CD4-positive, alpha-beta memory T cell (primary cell): ENCODE results near the gene FGF23. TPM values are rescaled to one million over a fixed set of nuclear protein-coding genes. Genes with fewer than 3 reads are reported as not detected.

Experiments used
- CTCF ChIA-PET: fragments of 350-600 bp; sonication (Branson Sonifier 250); formaldehyde crosslinking; loops from one replicate; lab custom pipeline; 2021; ENCODE audit warnings: inconsistent platforms; ENCODE audit not compliant: partially characterized antibody; lab: Charles Lee
- POLR2A ChIA-PET: fragments of 350-600 bp; sonication (Branson Sonifier 250); formaldehyde crosslinking; loops from one replicate; lab custom pipeline; 2021; ENCODE audit not compliant: partially characterized antibody; lab: Charles Lee
- DNase-seq, 5 donors: peaks; one replicate each; pipeline versions ENCODE4 v3.0.0 to v3.0.0-alpha.2; 2020 to 2022; ENCODE audit warnings: mixed read lengths in 1 of 5
- H3K27ac ChIP-seq: one replicate; pipeline ENCODE4 v1.7.0; 2013; ENCODE audit warnings: low read depth, low read length
- H3K27me3 ChIP-seq: 2 replicates; pipeline ENCODE4 v1.7.0; 2013; ENCODE audit warnings: mild to moderate bottlenecking, low read length, moderate library complexity; ENCODE audit not compliant: insufficient read depth
- H3K36me3 ChIP-seq: 2 replicates; pipeline ENCODE4 v1.7.0; 2013; ENCODE audit warnings: mild to moderate bottlenecking, low read length, moderate library complexity; ENCODE audit not compliant: insufficient read depth
- H3K4me1 ChIP-seq: 2 replicates; pipeline ENCODE4 v1.7.0; 2013; ENCODE audit warnings: mild to moderate bottlenecking, low read length, moderate library complexity; ENCODE audit not compliant: insufficient read depth
- H3K4me3 ChIP-seq, 2 donors: one replicate each; pipeline ENCODE4 v1.7.0; 2013; ENCODE audit warnings: low read length in 2 of 2, mild to moderate bottlenecking in 1 of 2
- H3K9me3 ChIP-seq, 2 donors: one replicate each; pipeline ENCODE4 v1.7.0; 2013; ENCODE audit warnings: low read length in 2 of 2, control low read depth in 1 of 2; ENCODE audit not compliant: control insufficient read depth in 1 of 2
- H3K27ac Mint-ChIP-seq, 7 donors: one replicate each; pipeline ENCODE4 v1.8.0; 2020 to 2021; ENCODE audit warnings: mixed read lengths in 7 of 7, mild to moderate bottlenecking in 6 of 7, inconsistent platforms in 3 of 7, moderate library complexity in 3 of 7
- H3K27me3 Mint-ChIP-seq, 2 donors: one replicate each; pipeline ENCODE4 v1.8.0; 2020 to 2021; ENCODE audit warnings: mixed read lengths in 2 of 2
- H3K36me3 Mint-ChIP-seq, 2 donors: one replicate each; pipeline ENCODE4 v1.8.0; 2020 to 2021; ENCODE audit warnings: mixed read lengths in 2 of 2, inconsistent platforms in 1 of 2, mild to moderate bottlenecking in 1 of 2
- H3K4me1 Mint-ChIP-seq, 4 donors: one replicate each; pipeline ENCODE4 v1.8.0; 2020 to 2021; ENCODE audit warnings: mixed read lengths in 4 of 4, mild to moderate bottlenecking in 1 of 4
- H3K4me3 Mint-ChIP-seq, 8 donors: one replicate each; pipeline ENCODE4 v1.8.0; 2020 to 2021; ENCODE audit warnings: mixed read lengths in 8 of 8, mild to moderate bottlenecking in 7 of 8, moderate library complexity in 6 of 8, inconsistent platforms in 3 of 8
- H3K9me3 Mint-ChIP-seq, 8 donors: one replicate each; pipeline ENCODE4 v1.8.0; 2020 to 2021; ENCODE audit warnings: mixed read lengths in 8 of 8, mild to moderate bottlenecking in 5 of 8, inconsistent platforms in 3 of 8, moderate library complexity in 1 of 8
- intact Hi-C: fragments of 100-400 bp; cut with micrococcal nuclease; formaldehyde crosslinking; loops from one replicate; pipeline ENCODE4 v1.15.1; 2023
- polyA plus RNA-seq, 2 donors: library from polyadenylated mRNA; unstranded; fragments of 300-500 nt; fragmentation: Illumina TruSeq; gene quantifications; one replicate each; pipeline ENCODE4 v1.2.3, GENCODE V29; 2021
- total RNA-seq, 2 experiments: library from RNA; stranded (reverse); gene quantifications; one replicate each; pipeline ENCODE4 v1.2.3, GENCODE V29; 2021

Gene FGF23
- total and polyA plus RNA-seq, 4 experiments from 2014 or later = not detected

- no peaks in the 10 kb centered on the region for H3K36me3 ChIP-seq
- H3K36me3 Mint-ChIP-seq = no peaks in the 10 kb centered on the region
Observed at GRCh38 chr12:4370265-4370664, 9.2 kb downstream of the FGF23 start.

GRCh38 chr12:4369548-4369947 lies 10.0 kb downstream of the FGF23 start:
- H3K36me3 Mint-ChIP-seq = no peaks in the 10 kb centered on the region
- H3K4me1 Mint-ChIP-seq = no peaks in the 10 kb centered on the region
- H3K9me3 Mint-ChIP-seq = peaks cover 0 to 2% (median 0%) of the 10 kb centered on the region in 8 donors
- no peak overlapping the region for H3K4me3 Mint-ChIP-seq
- Histone ChIP-seq H3K36me3 (no peaks in the 10 kb centered on the region), H3K27ac (no peak overlapping the region), H3K4me1 (no peaks in the 10 kb centered on the region), H3K4me3 (no peak overlapping the region), H3K9me3 (no peaks in the 10 kb centered on the region), H3K27me3 (no peaks in the 10 kb centered on the region)
- intact Hi-C loops = no loop called here
- CTCF ChIA-PET = interaction anchor here (1.2 kb wide), 1 partner anchor 392 kb away, joined by 3 read pairs; no protein-coding TSS in a partner anchor
- POLR2A ChIA-PET = no interaction called here
- no peak for DNase-seq
- peaks cover 15 to 21% of the 10 kb centered on the region in 2 donors for H3K27me3 Mint-ChIP-seq
- no peak overlapping the region for H3K27ac Mint-ChIP-seq

More at GRCh38 chr12:4370265-4370664, 9.2 kb downstream of the FGF23 start:
- H3K27me3 ChIP-seq = no peaks in the 10 kb centered on the region
- Mint-ChIP-seq H3K4me1 (no peaks in the 10 kb centered on the region), H3K4me3 (no peak overlapping the region), H3K27ac (no peak overlapping the region), H3K27me3 (peaks cover 17 to 24% of the 10 kb centered on the region in 2 donors), H3K9me3 (peaks cover 0 to 2% (median 0%) of the 10 kb centered on the region in 8 donors)
- intact Hi-C loops = no loop called here
- POLR2A ChIA-PET = no interaction called here
- no peak for DNase-seq
- H3K9me3 ChIP-seq = no peaks in the 10 kb centered on the region
- H3K27ac ChIP-seq = no peak overlapping the region
- CTCF ChIA-PET = no interaction called here
- no peak overlapping the region for H3K4me3 ChIP-seq
- H3K4me1 ChIP-seq = no peaks in the 10 kb centered on the region

- Histone ChIP-seq H3K4me3 (no peak overlapping the region), H3K27ac (no peak overlapping the region), H3K27me3 (no peaks in the 10 kb centered on the region), H3K4me1 (no peaks in the 10 kb centered on the region), H3K36me3 (no peaks in the 10 kb centered on the region), H3K9me3 (no peaks in the 10 kb centered on the region)
- H3K4me1 Mint-ChIP-seq = no peaks in the 10 kb centered on the region
- peaks cover 10 to 11% of the 10 kb centered on the region in 2 donors for H3K27me3 Mint-ChIP-seq
- H3K4me3 Mint-ChIP-seq = no peak overlapping the region
- POLR2A ChIA-PET = no interaction called here
- CTCF ChIA-PET = no interaction called here
- DNase-seq = no peak
- H3K9me3 Mint-ChIP-seq = no peaks in the 10 kb centered on the region
- H3K27ac Mint-ChIP-seq = no peak overlapping the region
- intact Hi-C loops = no loop called here
- no peaks in the 10 kb centered on the region for H3K36me3 Mint-ChIP-seq
Observed at GRCh38 chr12:4366090-4366489, 13.4 kb downstream of the FGF23 start.

- intact Hi-C loops = no loop called here
- peaks cover 17 to 24% of the 10 kb centered on the region in 2 donors for H3K36me3 Mint-ChIP-seq
- peak in 4 of 5 donors; percentile 5 to 40 (median 14) for DNase-seq
- H3K9me3 Mint-ChIP-seq = no peaks in the 10 kb centered on the region
- CTCF ChIA-PET = no interaction called here
- Histone ChIP-seq H3K27ac (no peak overlapping the region), H3K4me1 (no peaks in the 10 kb centered on the region), H3K27me3 (no peaks in the 10 kb centered on the region), H3K9me3 (no peaks in the 10 kb centered on the region), H3K4me3 (no peak overlapping the region), H3K36me3 (peaks cover 6% of the 10 kb centered on the region)
- no peaks in the 10 kb centered on the region for H3K27me3 Mint-ChIP-seq
- peak overlapping the region in 1 of 7 donors; percentile 13 for H3K27ac Mint-ChIP-seq
- H3K4me1 Mint-ChIP-seq = peaks cover 3 to 7% (median 4%) of the 10 kb centered on the region in 4 donors
- POLR2A ChIA-PET = no interaction called here
- no peak overlapping the region for H3K4me3 Mint-ChIP-seq
Observed at GRCh38 chr12:4356041-4356327, 23.5 kb downstream of the FGF23 start.

- H3K27ac Mint-ChIP-seq = peak overlapping the region in 1 of 7 donors; percentile 13
- ChIA-PET POLR2A (no interaction called here), CTCF (interaction anchor here (0.6 kb wide), 1 partner anchor 247 kb away, joined by 3 read pairs; no protein-coding TSS in a partner anchor)
- Histone ChIP-seq H3K9me3 (no peaks in the 10 kb centered on the region), H3K27me3 (no peaks in the 10 kb centered on the region), H3K4me1 (no peaks in the 10 kb centered on the region), H3K4me3 (no peak overlapping the region), H3K36me3 (peaks cover 6% of the 10 kb centered on the region), H3K27ac (no peak overlapping the region)
- DNase-seq = no peak
- no peaks in the 10 kb centered on the region for H3K27me3 Mint-ChIP-seq
- H3K36me3 Mint-ChIP-seq = peaks cover 21 to 28% of the 10 kb centered on the region in 2 donors
- H3K4me3 Mint-ChIP-seq = no peak overlapping the region
- H3K4me1 Mint-ChIP-seq = peaks cover 3 to 7% (median 4%) of the 10 kb centered on the region in 4 donors
- H3K9me3 Mint-ChIP-seq = no peaks in the 10 kb centered on the region
- intact Hi-C loops = no loop called here
Observed at GRCh38 chr12:4355156-4356040, 24.1 kb downstream of the FGF23 start.

- POLR2A ChIA-PET = no interaction called here
- intact Hi-C loops = loop anchor here (1.0 to 2.0 kb wide), 2 partner anchors 174 to 295 kb away; partner anchors contain the start of genes AKAP3 and NDUFA9
Observed at GRCh38 chr12:4353785-4354208, 25.7 kb downstream of the FGF23 start.

GRCh38 chr12:4346931-4347330 lies 32.6 kb downstream of the FGF23 start:
- Histone ChIP-seq H3K36me3 (no peaks in the 10 kb centered on the region), H3K4me1 (no peaks in the 10 kb centered on the region), H3K27me3 (no peaks in the 10 kb centered on the region), H3K4me3 (no peak overlapping the region), H3K27ac (no peak overlapping the region), H3K9me3 (no peaks in the 10 kb centered on the region)
- H3K9me3 Mint-ChIP-seq = peaks cover 0 to 4% (median 0%) of the 10 kb centered on the region in 8 donors
- no peak overlapping the region for H3K4me3 Mint-ChIP-seq
- intact Hi-C loops = no loop called here
- H3K4me1 Mint-ChIP-seq = peaks cover 0 to 2% (median 0%) of the 10 kb centered on the region in 4 donors
- no peak for DNase-seq
- peak overlapping the region in 2 of 7 donors; percentile 3 to 30 for H3K27ac Mint-ChIP-seq
- CTCF ChIA-PET = no interaction called here
- peaks cover 39 to 45% of the 10 kb centered on the region in 2 donors for H3K36me3 Mint-ChIP-seq
- POLR2A ChIA-PET = no interaction called here
- H3K27me3 Mint-ChIP-seq = no peaks in the 10 kb centered on the region

More at GRCh38 chr12:4353785-4354208, 25.7 kb downstream of the FGF23 start:
- CTCF ChIA-PET = interaction anchor here (0.9 to 1.7 kb wide), 3 partner anchors 174 to 1053 kb away, joined by 3 to 9 read pairs (median 3); no protein-coding TSS in a partner anchor
- no peaks in the 10 kb centered on the region for H3K27me3 Mint-ChIP-seq
- Histone ChIP-seq H3K4me1 (no peaks in the 10 kb centered on the region), H3K27ac (no peak overlapping the region), H3K36me3 (peaks cover 6% of the 10 kb centered on the region), H3K4me3 (no peak overlapping the region), H3K9me3 (no peaks in the 10 kb centered on the region), H3K27me3 (no peaks in the 10 kb centered on the region)
- DNase-seq = peak; percentile 42 to 65 (median 53)
- peak overlapping the region in 5 of 7 donors; percentile 42 to 80 (median 59) for H3K27ac Mint-ChIP-seq
- no peak overlapping the region for H3K4me3 Mint-ChIP-seq
- H3K4me1 Mint-ChIP-seq = peaks cover 3 to 7% (median 4%) of the 10 kb centered on the region in 4 donors
- no peaks in the 10 kb centered on the region for H3K9me3 Mint-ChIP-seq
- H3K36me3 Mint-ChIP-seq = peaks cover 23 to 39% of the 10 kb centered on the region in 2 donors
